ENCODE data around the gene GNAO1. TPM values are rescaled to one million over a fixed set of nuclear protein-coding genes. Genes with fewer than 3 reads are reported as not detected.

GNAO1 gene
- total RNA-seq, 1 donor: not detected

DNA sequence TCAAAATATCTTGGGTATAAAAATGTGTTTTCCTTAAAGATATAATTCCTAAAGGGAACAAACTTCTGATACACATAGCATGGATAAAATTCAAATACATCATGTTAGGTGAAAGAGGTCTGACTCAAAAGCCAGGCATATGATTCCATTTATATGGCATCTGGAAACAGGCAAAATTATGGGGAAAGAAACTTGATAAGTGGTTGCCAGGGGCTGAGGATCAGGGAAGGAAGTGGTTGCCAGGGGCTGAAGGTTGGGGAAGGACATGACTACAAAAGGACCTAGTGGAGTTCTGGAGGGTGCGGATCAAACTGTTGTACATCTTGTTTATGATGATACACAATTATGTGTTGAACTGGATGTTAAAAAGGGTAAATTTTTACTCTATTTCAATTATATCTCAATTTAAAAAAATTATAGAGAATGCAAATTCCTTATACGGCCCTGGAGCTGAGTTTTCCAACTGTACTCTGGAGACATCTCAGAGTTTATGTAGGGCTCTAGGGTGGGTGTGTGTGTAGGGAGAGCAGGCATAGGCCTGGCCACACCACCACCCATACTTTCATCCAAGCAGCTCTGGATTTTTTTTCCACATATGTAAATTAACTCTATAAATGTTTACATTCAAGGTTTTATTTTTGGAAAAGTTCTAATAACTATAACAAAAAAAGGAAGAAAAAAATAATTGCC is 179.0 kb downstream of the GNAO1 start:
- no peak for DNase-seq (ENCODE audit: insufficient read length, low spot score, missing footprints)
- no peaks in the 10 kb centered on the region for H4K20me1 ChIP-seq (ENCODE audit: insufficient read depth, low read length)
- TF ChIP-seq CTCF (IDR thresholded peaks at IDR 0.05; ENCODE audit: extremely low read depth, low read depth, low read length): no peak

DNA sequence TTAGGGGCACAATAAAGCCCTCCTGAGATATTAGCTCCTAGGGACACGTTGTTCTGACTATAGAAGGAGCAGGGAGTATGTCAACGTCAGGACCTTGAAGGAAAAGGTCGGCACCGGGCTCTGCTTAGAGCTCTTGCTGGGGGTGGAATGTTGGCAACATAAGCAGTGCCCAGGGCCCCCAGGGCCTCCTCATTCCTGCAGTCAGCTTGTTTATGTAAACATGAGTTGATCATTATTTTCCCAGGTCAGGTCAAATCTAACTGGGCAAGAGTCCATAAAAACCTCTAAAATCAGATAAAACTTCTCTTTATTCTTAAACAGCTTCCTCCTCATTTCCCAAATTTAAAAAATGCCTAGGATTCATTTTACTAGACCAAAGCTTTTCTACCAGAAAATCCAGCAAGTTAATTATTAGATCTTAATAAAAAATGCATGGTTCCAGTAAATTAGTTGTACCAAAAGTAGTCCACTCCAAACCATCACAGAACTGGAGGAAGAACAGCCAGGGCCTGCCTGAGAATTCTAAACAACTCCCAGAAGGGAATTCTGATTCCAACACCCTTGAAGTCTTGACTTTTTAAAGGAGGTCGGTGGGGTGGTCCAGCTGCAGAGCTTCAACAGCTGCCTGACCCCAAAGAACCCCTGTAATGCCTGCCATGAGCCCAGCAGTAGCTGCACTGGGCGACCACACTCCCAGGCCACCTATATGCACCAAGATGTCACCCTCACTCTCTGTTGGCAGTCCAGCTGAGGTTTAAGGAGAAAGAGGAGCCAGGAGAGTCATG is 179.8 kb downstream of the GNAO1 start:
- Histone ChIP-seq H3K4me3 (ENCODE audit: insufficient read depth, low read length) (no peak overlapping the region), H4K20me1 (ENCODE audit: insufficient read depth, low read length) (no peaks in the 10 kb centered on the region), H3K9me3 (ENCODE audit: low read depth, low read length) (no peaks in the 10 kb centered on the region), H3K79me2 (ENCODE audit: insufficient read depth, low read length) (peaks cover 21% of the 10 kb centered on the region), H3K36me3 (ENCODE audit: insufficient read depth, low read length) (peaks cover 30% of the 10 kb centered on the region), H2AFZ (ENCODE audit: low read length) (no peak overlapping the region), H3K4me1 (ENCODE audit: insufficient read depth, low read length) (peaks cover 15% of the 10 kb centered on the region), H3K4me2 (ENCODE audit: insufficient read depth, low read length) (no peak overlapping the region), H3K27ac (ENCODE audit: low read depth, low read length) (peak overlapping the region; percentile 34), H3K27me3 (ENCODE audit: insufficient read depth, low read length) (no peaks in the 10 kb centered on the region)
- no peak for TF ChIP-seq CTCF (IDR thresholded peaks at IDR 0.05; ENCODE audit: extremely low read depth, low read depth, low read length)
- no peak for DNase-seq (ENCODE audit: insufficient read length, low spot score, missing footprints)

More for the DNA sequence above, 179.0 kb downstream of the GNAO1 start:
- Histone ChIP-seq H3K4me2 (ENCODE audit: insufficient read depth, low read length) (no peak overlapping the region), H3K4me3 (ENCODE audit: insufficient read depth, low read length) (no peak overlapping the region), H3K27ac (ENCODE audit: low read depth, low read length) (no peak overlapping the region), H3K36me3 (ENCODE audit: insufficient read depth, low read length) (peaks cover 32% of the 10 kb centered on the region), H3K79me2 (ENCODE audit: insufficient read depth, low read length) (peaks cover 17% of the 10 kb centered on the region), H3K27me3 (ENCODE audit: insufficient read depth, low read length) (no peaks in the 10 kb centered on the region), H3K9me3 (ENCODE audit: low read depth, low read length) (no peaks in the 10 kb centered on the region), H2AFZ (ENCODE audit: low read length) (no peak overlapping the region), H3K4me1 (ENCODE audit: insufficient read depth, low read length) (peaks cover 15% of the 10 kb centered on the region)

- H3K4me1 ChIP-seq (ENCODE audit: insufficient read depth, low read length): peaks cover 15% of the 10 kb centered on the region
- H3K4me2 ChIP-seq (ENCODE audit: insufficient read depth, low read length): no peak overlapping the region
- no peak overlapping the region for H2AFZ ChIP-seq (ENCODE audit: low read length)
- no peak overlapping the region for H3K4me3 ChIP-seq (ENCODE audit: insufficient read depth, low read length)
- H3K27ac ChIP-seq (ENCODE audit: low read depth, low read length): peak overlapping the region; percentile 34
- no peak for TF ChIP-seq CTCF (IDR thresholded peaks at IDR 0.05; ENCODE audit: extremely low read depth, low read depth, low read length)
- peaks cover 30% of the 10 kb centered on the region for H3K36me3 ChIP-seq (ENCODE audit: insufficient read depth, low read length)
- no peaks in the 10 kb centered on the region for H3K27me3 ChIP-seq (ENCODE audit: insufficient read depth, low read length)
- H4K20me1 ChIP-seq (ENCODE audit: insufficient read depth, low read length): no peaks in the 10 kb centered on the region
- no peak for DNase-seq (ENCODE audit: insufficient read length, low spot score, missing footprints)
- H3K79me2 ChIP-seq (ENCODE audit: insufficient read depth, low read length): peaks cover 27% of the 10 kb centered on the region
- no peaks in the 10 kb centered on the region for H3K9me3 ChIP-seq (ENCODE audit: low read depth, low read length)
Observed at GRCh38 chr16:56371660-56371937, 180.3 kb downstream of the GNAO1 start.

GRCh38 chr16:56372013-56372634 is 180.8 kb downstream of the GNAO1 start:
- H2AFZ ChIP-seq (ENCODE audit: low read length): no peak overlapping the region
- H3K4me1 ChIP-seq (ENCODE audit: insufficient read depth, low read length): peaks cover 15% of the 10 kb centered on the region
- H3K9me3 ChIP-seq (ENCODE audit: low read depth, low read length): no peaks in the 10 kb centered on the region
- H3K27me3 ChIP-seq (ENCODE audit: insufficient read depth, low read length): no peaks in the 10 kb centered on the region
- TF ChIP-seq CTCF (IDR thresholded peaks at IDR 0.05; ENCODE audit: extremely low read depth, low read depth, low read length): no peak
- H4K20me1 ChIP-seq (ENCODE audit: insufficient read depth, low read length): no peaks in the 10 kb centered on the region
- H3K4me3 ChIP-seq (ENCODE audit: insufficient read depth, low read length): no peak overlapping the region
- H3K79me2 ChIP-seq (ENCODE audit: insufficient read depth, low read length): peaks cover 31% of the 10 kb centered on the region
- no peak overlapping the region for H3K27ac ChIP-seq (ENCODE audit: low read depth, low read length)
- no peak for DNase-seq (ENCODE audit: insufficient read length, low spot score, missing footprints)
- H3K36me3 ChIP-seq (ENCODE audit: insufficient read depth, low read length): peaks cover 25% of the 10 kb centered on the region
- H3K4me2 ChIP-seq (ENCODE audit: insufficient read depth, low read length): no peak overlapping the region

All from osteoblast (primary cell).